OCI-LY7 (cell line): ENCODE data around the gene SEMA3D.

Experiments used
- EZH2phosphoT487 ChIP-seq: fragments of 200-600 bp; sonication (generic); IDR thresholded peaks from 2 replicates; pipeline ENCODE4 v1.6.1; 2018; ENCODE audit warnings: low read depth, borderline replicate concordance, mild to moderate bottlenecking, mixed run types, antibody characterized with exemption, low read length, moderate library complexity, mixed read lengths
- TF ChIP-seq, protein P1 (sequence below): fragments of 200-600 bp; sonication (generic); conservative IDR thresholded peaks from 2 replicates; pipeline ENCODE4 v1.5.1; 2014; ENCODE audit warnings: mild to moderate bottlenecking, antibody characterized with exemption, low read length, moderate library complexity, mixed read lengths

DNA sequence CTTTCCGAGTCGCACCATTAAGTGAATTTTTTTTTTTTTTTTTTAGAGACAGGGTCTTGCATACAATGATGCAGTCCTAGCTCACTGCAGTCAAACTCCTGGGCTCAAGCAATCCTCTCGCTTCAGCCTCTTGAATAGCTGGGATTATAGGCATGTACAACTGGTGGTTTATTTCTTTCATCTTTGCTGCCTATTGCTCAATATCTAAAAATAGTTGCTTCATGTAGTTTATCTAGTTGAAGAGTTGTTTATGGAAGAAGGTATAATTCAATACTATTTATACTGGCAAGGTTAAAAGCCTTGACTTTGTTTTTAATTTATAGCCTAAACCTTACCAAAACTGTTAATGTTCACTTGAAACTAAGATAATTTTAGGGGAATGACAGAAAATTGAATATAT is 66.9 kb downstream of the SEMA3D start:
- TF ChIP-seq, protein P1, sequence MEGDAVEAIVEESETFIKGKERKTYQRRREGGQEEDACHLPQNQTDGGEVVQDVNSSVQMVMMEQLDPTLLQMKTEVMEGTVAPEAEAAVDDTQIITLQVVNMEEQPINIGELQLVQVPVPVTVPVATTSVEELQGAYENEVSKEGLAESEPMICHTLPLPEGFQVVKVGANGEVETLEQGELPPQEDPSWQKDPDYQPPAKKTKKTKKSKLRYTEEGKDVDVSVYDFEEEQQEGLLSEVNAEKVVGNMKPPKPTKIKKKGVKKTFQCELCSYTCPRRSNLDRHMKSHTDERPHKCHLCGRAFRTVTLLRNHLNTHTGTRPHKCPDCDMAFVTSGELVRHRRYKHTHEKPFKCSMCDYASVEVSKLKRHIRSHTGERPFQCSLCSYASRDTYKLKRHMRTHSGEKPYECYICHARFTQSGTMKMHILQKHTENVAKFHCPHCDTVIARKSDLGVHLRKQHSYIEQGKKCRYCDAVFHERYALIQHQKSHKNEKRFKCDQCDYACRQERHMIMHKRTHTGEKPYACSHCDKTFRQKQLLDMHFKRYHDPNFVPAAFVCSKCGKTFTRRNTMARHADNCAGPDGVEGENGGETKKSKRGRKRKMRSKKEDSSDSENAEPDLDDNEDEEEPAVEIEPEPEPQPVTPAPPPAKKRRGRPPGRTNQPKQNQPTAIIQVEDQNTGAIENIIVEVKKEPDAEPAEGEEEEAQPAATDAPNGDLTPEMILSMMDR = no peak
- no peak for TF ChIP-seq EZH2phosphoT487
